Placental epithelial cell (primary cell): ENCODE data around the gene HSD17B1. TPM values are rescaled to one million over a fixed set of nuclear protein-coding genes. Genes with fewer than 3 reads are reported as not detected.

ENCODE experiments used
- total RNA-seq: library from RNA; depleted of rRNA; stranded (reverse); fragments of >200 nt; gene quantifications from 2 replicates; pipeline ENCODE4 v1.2.3, GENCODE V29; 2012

HSD17B1 gene, protein sequence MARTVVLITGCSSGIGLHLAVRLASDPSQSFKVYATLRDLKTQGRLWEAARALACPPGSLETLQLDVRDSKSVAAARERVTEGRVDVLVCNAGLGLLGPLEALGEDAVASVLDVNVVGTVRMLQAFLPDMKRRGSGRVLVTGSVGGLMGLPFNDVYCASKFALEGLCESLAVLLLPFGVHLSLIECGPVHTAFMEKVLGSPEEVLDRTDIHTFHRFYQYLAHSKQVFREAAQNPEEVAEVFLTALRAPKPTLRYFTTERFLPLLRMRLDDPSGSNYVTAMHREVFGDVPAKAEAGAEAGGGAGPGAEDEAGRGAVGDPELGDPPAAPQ
- total RNA-seq, result 3.1 and 5.5 TPM in 2 replicates

GRCh38 chr17:42552736-42553135, at the start of gene HSD17B1:
Gene HSD17B1 (plus strand): TSS chr17:42552923. CDS start chr17:42552934, 11 bp downstream.

DNA sequence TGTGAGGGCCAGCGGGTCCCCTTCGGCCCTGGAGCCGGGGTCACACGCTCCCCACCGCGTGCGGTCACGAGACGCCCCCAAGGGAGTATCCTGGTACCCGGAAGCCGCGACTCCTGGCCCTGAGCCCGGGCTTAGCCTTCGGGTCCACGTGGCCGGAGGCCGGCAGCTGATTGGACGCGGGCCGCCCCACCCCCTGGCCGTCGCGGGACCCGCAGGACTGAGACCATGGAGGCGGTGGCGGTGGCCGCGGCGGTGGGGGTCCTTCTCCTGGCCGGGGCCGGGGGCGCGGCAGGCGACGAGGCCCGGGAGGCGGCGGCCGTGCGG, 16.7 kb upstream of the HSD17B1 start, which contains the start of gene NAGLU:
NAGLU (plus strand) TSS at position 194 of the 324 bp plus-strand sequence; CDS start at position 226, 32 bp downstream.

DNA sequence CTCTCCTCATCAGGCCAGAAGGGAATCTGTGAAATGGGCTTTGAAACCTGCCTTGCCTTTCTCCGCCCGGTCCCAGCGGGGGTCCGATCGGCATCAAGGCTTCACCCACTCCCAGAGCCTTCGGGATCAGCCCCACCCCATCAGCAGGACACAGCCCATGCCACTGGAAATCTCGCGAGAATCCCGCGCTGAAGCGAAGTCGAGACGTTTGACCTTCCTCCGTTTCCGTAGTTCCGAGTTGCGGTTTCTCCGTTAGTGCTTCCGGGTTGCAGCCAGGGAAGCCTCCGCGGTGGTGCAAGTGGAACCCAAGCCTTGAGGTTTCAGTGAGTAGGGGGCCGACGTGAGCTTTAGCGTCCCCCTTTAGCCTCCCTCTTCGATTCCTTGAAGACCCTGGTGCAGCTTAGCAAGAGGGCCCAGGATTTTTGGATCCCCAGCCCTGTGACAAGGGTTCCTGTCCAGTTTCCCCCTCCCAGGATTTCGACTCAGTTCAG, 9.2 kb downstream of the HSD17B1 start, which contains the start of gene COASY:
COASY (plus strand) TSS at position 252 of the 491 bp plus-strand sequence. CDS start 475 bp downstream, outside the sequence.

DNA sequence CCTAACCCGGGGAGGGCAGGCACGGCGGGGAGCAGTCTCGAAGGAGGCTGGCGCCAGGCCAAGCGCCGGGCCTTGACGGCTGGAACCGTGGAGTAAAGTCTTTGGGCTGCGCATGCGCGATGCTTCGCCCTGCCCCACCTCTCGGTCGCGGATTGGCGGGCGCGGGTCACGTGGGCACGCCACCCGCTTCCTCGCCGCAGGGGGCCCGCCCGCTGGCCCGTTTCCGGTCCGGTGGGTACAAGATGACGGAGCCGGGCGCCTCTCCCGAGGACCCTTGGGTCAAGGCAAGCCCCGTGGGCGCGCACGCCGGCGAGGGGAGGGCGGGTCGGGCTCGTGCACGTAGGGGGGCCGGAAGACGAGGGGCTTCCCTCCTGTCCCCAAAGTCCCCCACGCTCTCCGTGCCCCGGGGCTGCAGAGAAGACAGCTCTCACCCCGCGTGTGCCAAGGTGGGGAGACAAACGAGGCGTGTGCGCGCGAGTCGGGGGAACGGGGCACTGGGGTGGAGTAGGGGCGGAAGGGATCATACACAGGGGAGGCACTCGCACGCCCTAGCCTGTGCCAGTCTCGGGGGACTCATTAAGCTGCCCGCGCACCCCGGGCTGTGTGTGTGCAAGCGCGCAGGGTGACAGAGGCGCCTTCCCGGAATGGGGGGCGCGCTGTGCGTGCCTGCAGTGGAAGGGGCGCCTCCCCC, 14.3 kb downstream of the HSD17B1 start, which contains the start of gene MLX:
MLX (plus strand) TSS at position 218 of the 691 bp plus-strand sequence; CDS start at position 243, 25 bp downstream.

GRCh38 chr17:42577532-42578281, 25.0 kb downstream of the HSD17B1 start, which contains the start of gene PSMC3IP:
Gene PSMC3IP (minus strand): TSS chr17:42577729. CDS start chr17:42577686, 43 bp downstream.

Other genes with a start within 250 kb of the HSD17B1 start
- gene STAT3, start 164.5 kb upstream of the HSD17B1 start, total RNA-seq, result 52.6 and 56.1 TPM in 2 replicates
- 218 and 464 TPM in 2 replicates for gene CAVIN1, start 129.7 kb upstream of the HSD17B1 start, total RNA-seq
- 49.5 and 67.9 TPM in 2 replicates for gene ATP6V0A1, start 94.0 kb upstream of the HSD17B1 start, total RNA-seq
- 34.2 and 34.9 TPM in 2 replicates for gene NAGLU, start 16.7 kb upstream of the HSD17B1 start, total RNA-seq
- 20.4 and 27.2 TPM in 2 replicates for gene COASY, start 9.2 kb downstream of the HSD17B1 start, total RNA-seq
- 20.0 and 33.5 TPM in 2 replicates for gene MLX, start 14.2 kb downstream of the HSD17B1 start, total RNA-seq
- gene PSMC3IP, start 24.8 kb downstream of the HSD17B1 start, total RNA-seq, result 2.3 and 4.3 TPM in 2 replicates
- 79.7 and 106 TPM in 2 replicates for gene RETREG3, start 56.5 kb downstream of the HSD17B1 start, total RNA-seq
- gene TUBG1, start 56.8 kb downstream of the HSD17B1 start, total RNA-seq, result 12.6 and 40.2 TPM in 2 replicates
- 13.0 and 15.7 TPM in 2 replicates for gene TUBG2, start 106.4 kb downstream of the HSD17B1 start, total RNA-seq
- 18.1 and 29.1 TPM in 2 replicates for gene PLEKHH3, start 124.1 kb downstream of the HSD17B1 start, total RNA-seq
- 0.54 and 0.79 TPM in 2 replicates for gene CCR10, start 128.9 kb downstream of the HSD17B1 start, total RNA-seq
- gene CNTNAP1, start 129.6 kb downstream of the HSD17B1 start, total RNA-seq, result 0.87 and 3.1 TPM in 2 replicates
- gene EZH1, start 192.1 kb downstream of the HSD17B1 start, total RNA-seq, result 11.4 and 16.9 TPM in 2 replicates
- 0.79 TPM in 1 of 2 replicates, not detected in the other for gene RAMP2, start 208.3 kb downstream of the HSD17B1 start, total RNA-seq
- gene VPS25, start 220.5 kb downstream of the HSD17B1 start, total RNA-seq, result 58.5 and 77.0 TPM in 2 replicates
- gene WNK4, start 227.7 kb downstream of the HSD17B1 start, total RNA-seq, result 0.33 and 0.39 TPM in 2 replicates
- 55.4 and 63.7 TPM in 2 replicates for gene COA3, start 245.8 kb downstream of the HSD17B1 start, total RNA-seq
- gene CNTD1, start 245.9 kb downstream of the HSD17B1 start, total RNA-seq, result 0.79 TPM in 1 of 2 replicates, not detected in the other